Skeletal muscle cell (primary cell): Measurements from ENCODE around the gene VAPB.

Experiments
- DNase-seq: peaks from one replicate; pipeline ENCODE4 v3.0.0-alpha.2; 2010; ENCODE audit warnings: low read depth
- H3K4me3 ChIP-seq: 2 replicates; pipeline ENCODE4 v1.5.1; 2011; ENCODE audit warnings: low read depth, mild to moderate bottlenecking, control low read depth, low read length, moderate library complexity

The VAPB gene

DNA sequence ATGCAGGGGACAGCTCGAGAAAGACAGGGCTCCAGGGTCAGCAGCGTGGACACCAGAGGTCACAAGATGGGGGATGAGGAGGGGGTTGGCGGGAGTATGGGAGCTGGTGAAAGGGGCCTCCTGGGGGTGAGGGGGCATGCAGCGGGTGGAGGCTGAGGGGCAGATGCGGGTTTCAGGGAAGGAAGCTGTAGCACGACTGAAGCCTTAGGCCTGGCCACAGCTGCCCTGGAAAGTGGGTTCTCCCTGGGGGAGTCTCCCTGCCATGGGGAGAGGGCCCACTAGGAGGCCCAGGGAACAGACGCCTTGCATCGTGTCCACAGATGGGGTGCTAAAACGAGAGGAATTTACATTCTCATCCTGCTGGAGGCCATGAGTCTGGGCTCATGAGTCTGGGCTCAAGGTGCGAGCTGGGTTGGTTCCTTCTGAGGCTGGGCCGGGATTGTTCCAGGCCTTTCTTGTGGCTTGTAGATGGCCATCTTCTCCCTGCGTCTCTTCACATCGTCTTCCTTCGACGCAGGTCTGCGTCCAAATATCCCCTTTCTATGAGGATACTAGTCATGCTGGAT is 108.1 kb downstream of the VAPB start:
- no peak for DNase-seq

DNA sequence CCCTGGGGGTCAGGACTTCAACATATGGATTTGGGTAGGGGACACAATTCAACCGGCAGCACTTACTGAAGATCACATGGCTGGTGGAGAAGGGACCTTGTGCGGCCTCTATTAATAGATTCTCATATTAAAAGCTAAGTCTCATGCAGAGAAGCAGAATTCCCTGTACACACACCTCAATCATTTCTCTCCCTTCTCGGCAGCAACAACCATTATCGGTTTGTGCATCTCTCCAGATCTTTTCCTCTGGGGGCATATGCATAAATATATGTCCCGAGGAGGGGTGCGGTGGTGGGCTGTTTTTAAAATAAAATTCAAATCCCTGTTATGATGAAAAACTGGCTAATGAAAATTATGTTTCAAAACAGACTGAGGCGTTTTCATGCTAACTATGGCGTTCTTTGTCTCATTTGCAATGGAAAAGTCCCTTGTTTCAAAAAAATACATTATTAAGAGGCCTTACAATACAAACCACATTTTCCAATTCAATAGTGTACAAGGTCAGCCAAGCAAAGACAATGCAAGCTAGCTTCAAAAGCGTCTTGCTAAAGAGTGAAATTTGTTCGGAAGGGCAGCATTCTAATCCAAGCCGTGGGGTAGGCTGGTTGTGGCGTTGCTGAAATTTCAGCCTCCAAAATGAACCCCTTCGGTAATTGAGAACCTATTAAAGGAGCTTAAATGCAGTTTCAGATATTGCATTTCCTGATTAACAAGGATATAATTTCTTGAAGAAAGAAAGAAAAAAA is 108.9 kb downstream of the VAPB start:
- no peak overlapping the region for H3K4me3 ChIP-seq
- no peak for DNase-seq

More for the DNA sequence above, 108.1 kb downstream of the VAPB start:
- H3K4me3 ChIP-seq = no peak overlapping the region

DNA sequence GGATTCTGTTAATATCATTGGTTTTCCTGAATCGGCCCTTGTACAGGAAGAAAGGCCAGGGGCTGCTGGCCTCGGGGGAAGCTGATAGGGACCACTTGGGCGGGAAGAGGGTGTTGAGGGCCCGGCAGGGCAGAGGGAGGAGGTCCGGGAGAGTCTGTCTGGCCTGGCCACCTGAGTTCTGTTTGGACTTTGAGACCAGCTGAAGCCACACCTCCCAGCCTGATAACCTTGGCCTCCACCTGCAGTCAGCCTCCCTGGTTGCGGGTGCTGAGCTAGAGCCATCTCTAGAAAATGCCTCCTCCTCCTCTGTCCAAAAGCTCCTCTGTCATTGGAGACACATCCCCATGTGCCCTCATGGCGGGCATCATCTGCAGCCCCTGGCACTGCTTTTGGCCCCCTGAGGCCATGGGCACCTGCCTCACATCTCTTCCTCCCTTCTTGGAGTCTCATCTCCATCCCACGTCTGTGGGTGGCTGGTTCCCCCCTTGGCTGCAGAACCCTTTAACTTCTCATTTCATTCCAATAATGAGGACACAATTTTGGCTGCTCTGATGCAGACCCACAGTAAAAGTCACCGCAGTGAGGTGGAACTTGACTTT is 109.5 kb downstream of the VAPB start:
- H3K4me3 ChIP-seq = no peak overlapping the region
- DNase-seq = no peak

DNA sequence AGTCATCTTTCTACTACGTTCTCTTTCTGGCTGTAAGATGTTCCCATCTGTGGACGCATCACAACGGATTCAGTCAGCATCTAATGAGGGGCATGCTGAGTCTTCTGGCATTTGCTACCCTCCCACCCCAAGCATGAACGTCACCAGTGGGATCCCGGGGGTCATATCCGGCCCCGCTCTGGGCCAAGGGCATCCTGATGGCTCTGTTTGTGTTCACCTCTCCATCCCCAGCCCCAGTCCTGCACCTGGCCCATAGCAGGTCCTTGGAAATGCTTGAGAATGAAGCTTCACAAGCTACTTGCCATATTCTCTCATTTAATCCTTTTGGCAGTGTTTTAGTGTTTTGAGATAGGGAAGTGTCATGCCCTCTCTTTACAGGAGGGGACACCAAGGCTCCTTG is 111.2 kb downstream of the VAPB start:
- no peak for DNase-seq

More for the DNA sequence above, 111.2 kb downstream of the VAPB start:
- H3K4me3 ChIP-seq = no peak overlapping the region
